Hypothalamus (tissue), 51 donors: ENCODE measurements around the gene DBF4B.
A peak's percentile ranks its signal among the peaks of the same experiment; 100 is the strongest.
"Not testable (repeated sequence)": the region's sequence is repeated elsewhere in the genome, so short reads cannot be mapped to it uniquely, and the experiment has no call there.

ENCODE experiments used
- DNase-seq, 51 donors: peaks; one replicate each; lab custom pipeline; 2025; lab: John Stamatoyannopoulos, UW

Gene DBF4B

GRCh38 chr17:44726121-44726520 is 17.7 kb downstream of the DBF4B start:
- DNase-seq, result not testable (repeated sequence)

GRCh38 chr17:44733753-44734152 is 25.3 kb downstream of the DBF4B start:
- peak in 1 of 51 donors; percentile 2 for DNase-seq

DNA sequence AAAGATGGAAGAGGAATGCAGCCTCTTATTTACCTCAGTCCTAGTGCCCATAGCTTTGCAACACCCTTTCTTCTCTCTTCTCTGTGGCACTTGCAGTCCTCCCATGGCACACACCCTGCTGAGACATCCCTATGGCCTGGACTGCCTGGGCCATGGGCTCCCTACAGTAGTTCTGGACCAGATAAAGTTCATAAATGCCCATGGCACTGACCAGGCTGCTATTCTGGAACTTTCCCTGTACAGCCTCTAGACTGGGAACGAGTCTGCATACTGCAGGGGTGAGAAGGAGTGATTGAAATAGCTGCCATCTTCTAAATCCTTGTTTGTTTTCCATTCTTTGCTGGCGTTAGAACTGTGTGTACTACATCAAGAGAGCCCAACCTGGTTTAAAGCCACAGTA is 25.8 kb downstream of the DBF4B start:
- no peak for DNase-seq

- DNase-seq, result no peak
These were observed 28.2 kb downstream of the DBF4B start for GRCh38 chr17:44736551-44737240.

DNA sequence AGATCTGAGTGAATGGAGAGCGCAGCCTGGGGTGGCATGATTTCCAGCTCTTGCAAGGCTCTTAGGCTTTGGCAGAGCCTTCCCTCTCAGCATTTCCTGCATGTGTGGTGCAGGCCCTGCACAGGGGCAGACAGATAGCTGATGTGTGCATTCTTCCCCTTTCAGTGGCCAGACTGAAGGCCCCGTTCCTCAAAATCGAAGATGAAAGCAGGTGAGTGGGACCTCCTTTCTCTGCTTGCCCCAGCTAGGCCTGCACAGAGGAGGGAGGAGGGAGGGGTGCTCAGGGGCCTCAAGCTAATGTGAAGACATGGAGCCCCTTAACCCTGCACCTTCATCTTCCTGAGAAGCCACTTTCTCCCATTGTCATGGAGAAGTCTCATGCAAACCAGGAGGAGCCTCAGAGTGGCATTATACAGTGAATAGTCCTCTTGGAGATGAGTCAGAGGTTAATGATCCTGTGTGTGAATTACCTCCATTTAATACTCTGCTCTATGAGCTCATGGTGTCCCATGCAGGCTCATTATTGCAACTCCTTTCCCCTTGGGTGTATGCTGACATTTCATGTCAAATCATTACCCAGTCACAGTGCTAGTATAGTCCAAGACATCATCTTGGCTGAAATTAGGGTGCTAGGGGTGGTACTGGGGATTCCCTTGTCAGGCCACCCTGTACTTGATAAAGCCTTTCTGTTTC is 29.9 kb downstream of the DBF4B start:
- DNase-seq, result no peak

- no peak for DNase-seq
These were observed 32.9 kb downstream of the DBF4B start for GRCh38 chr17:44741316-44741715.

GRCh38 chr17:44745301-44745700 is 36.8 kb downstream of the DBF4B start:
- no peak for DNase-seq

DNA sequence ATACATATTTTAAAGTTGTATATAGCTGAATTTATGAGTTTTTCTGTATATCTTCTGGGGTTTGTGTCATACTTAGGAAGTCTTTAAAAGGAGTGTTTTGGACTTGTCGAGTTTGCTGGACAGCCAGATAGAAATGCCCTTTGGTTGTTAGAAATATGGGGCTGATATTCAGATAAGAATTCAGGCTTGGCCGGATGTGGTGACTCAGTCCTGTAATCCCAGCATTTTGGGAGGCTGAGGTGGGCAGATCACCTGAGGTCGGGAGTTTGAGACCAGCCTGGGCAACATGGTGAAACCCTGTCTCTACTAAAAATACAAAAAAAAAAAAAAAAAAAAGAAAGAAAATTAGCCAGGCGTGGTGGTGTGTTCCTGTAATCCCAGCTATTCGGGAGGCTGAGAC is 37.3 kb downstream of the DBF4B start:
- DNase-seq, result not testable (repeated sequence)

DNA sequence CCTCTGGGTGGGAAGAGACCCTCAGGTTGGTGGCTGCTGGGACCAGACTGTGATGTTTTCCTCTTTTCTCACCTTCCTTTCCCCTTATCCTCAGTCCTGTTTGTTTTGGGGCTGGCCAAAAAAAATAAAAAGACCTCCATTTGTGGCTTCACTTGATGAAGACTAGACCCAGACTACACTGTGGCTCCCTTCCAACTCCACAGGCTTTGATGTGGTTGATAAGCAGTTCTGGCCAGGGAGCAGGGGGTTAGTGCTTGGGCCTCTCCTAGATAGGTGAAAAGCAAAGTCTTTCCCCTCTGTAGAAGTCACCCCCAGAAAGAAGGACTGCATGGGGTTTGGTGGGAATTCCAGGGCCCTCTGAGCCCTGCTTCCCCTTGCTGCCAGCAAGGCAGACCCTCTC is 39.1 kb downstream of the DBF4B start:
- no peak for DNase-seq

GRCh38 chr17:44749076-44749979 is 40.9 kb downstream of the DBF4B start:
- DNase-seq, result peak in 5 of 51 donors; percentile 8 to 49 (median 10)

- no peak for DNase-seq
These were observed 41.5 kb downstream of the DBF4B start for GRCh38 chr17:44749980-44750318.

- DNase-seq, result no peak
These were observed 42.9 kb downstream of the DBF4B start for GRCh38 chr17:44751331-44751730.

DNA sequence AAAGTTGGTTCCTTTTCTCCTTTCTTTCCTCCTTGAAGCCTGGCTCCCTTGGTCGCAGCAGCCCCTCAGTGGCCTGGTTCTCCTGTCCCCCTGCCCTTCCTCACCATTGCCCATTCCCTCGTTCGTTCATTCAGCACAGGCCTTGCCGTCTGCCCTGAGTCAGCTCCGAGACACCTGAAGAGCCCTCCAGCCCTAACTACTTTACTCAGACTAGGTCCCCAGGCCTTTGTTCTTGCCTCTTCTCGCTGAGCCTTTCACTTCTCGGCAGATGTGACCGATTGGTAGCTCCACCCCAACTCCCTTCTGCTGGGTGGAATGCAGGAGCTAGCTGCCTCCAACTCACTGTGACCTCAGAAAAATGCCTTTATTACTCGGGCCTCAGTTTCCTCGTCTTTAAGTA is 43.3 kb downstream of the DBF4B start:
- no peak for DNase-seq

GRCh38 chr17:44752953-44753861 is 44.7 kb downstream of the DBF4B start:
- DNase-seq, result no peak

- no peak for DNase-seq
These were observed 45.8 kb downstream of the DBF4B start for GRCh38 chr17:44754276-44754675.

- DNase-seq, result not testable (repeated sequence)
These were observed 46.7 kb downstream of the DBF4B start for GRCh38 chr17:44755180-44755579.

- no peak for DNase-seq
These were observed 48.8 kb downstream of the DBF4B start for GRCh38 chr17:44757045-44757917.

- no peak for DNase-seq
These were observed 49.5 kb downstream of the DBF4B start for GRCh38 chr17:44757918-44758413.

DNA sequence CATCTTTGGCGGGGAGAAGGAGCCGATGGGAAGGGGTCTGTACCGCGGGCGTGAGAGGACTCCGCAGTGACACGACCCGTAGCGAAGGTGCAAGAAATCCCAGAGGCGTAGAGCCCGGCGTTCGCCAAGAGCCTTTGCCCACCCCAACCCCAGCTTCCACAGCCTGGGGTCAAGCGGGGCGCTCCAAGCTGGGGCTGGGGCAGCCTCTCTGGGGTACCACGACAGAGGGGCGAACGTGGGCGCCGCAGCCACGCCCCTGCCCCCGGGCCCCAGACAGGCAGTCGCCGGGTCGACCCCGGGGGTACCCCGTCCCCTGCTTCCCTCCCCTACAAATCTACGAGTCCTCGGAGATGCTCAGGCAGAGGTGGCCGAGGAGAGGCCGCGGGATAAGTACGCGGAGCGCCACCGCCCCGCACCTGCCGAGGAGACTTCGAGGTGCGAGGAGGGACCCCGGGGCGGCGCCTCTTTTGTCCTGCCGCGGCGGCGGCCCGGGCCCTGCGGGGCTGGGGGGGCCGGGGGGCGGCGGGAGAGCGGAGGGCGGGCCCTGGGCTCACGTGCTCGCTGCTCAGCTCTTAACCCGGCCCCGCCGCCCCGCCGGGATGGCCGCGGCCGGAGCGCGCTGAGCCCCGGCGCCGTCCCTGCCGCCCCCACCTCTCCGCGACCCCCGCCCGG is 50.1 kb downstream of the DBF4B start, which contains the start of gene ADAM11:
TSS of gene ADAM11 (plus strand) at position 575 of the 672 bp plus-strand sequence. CDS start 212 bp downstream, outside the sequence.
- peak in 8 of 51 donors; percentile 6 to 38 (median 25) for DNase-seq
